Karpas-422 (cell line): ENCODE measurements around the gene CHMP1A. TPM values are rescaled to one million over a fixed set of nuclear protein-coding genes. Genes with fewer than 3 reads are reported as not detected.
A peak's percentile ranks its signal among the peaks of the same experiment; 100 is the strongest.
"Not testable (repeated sequence)": the region's sequence is repeated elsewhere in the genome, so short reads cannot be mapped to it uniquely, and the experiment has no call there.

Experiments used
- DNase-seq: peaks from one replicate; pipeline ENCODE4 v3.0.0-alpha.2; 2015
- H2AFZ ChIP-seq: fragments of 200-600 bp; sonication (generic); 2 replicates; pipeline ENCODE4 v1.6.1; 2014; ENCODE audit warnings: antibody characterized with exemption, low read length, mixed read lengths
- H3K27ac ChIP-seq: fragments of 200-600 bp; sonication (generic); 2 replicates; pipeline ENCODE4 v1.5.1; 2014; ENCODE audit warnings: mild to moderate bottlenecking, low read length, moderate library complexity
- H3K27me3 ChIP-seq: fragments of 200-600 bp; sonication (generic); 2 replicates; pipeline ENCODE4 v1.6.1; 2014; ENCODE audit warnings: low read length, mixed read lengths
- H3K36me3 ChIP-seq: fragments of 200-600 bp; sonication (generic); 2 replicates; pipeline ENCODE4 v1.6.1; 2014; ENCODE audit warnings: low read length, mixed read lengths; ENCODE audit not compliant: insufficient read depth
- H3K4me1 ChIP-seq: fragments of 200-600 bp; sonication (generic); 2 replicates; pipeline ENCODE4 v1.6.1; 2014; ENCODE audit warnings: mild to moderate bottlenecking, low read length, mixed read lengths
- H3K4me2 ChIP-seq: fragments of 200-600 bp; sonication (generic); 2 replicates; pipeline ENCODE4 v1.6.1; 2014; ENCODE audit warnings: low read length, low read depth, mild to moderate bottlenecking; ENCODE audit not compliant: poor library complexity, severe bottlenecking
- H3K4me3 ChIP-seq: fragments of 200-600 bp; sonication (generic); 2 replicates; pipeline ENCODE4 v1.5.1; 2014; ENCODE audit warnings: mild to moderate bottlenecking, antibody characterized with exemption, low read length, mixed read lengths
- H3K79me2 ChIP-seq: fragments of 200-600 bp; sonication (generic); 2 replicates; pipeline ENCODE4 v1.6.1; 2014; ENCODE audit warnings: mild to moderate bottlenecking, low read length, mixed read lengths
- H3K9ac ChIP-seq: fragments of 200-600 bp; sonication (generic); 2 replicates; pipeline ENCODE4 v1.6.0; 2014; ENCODE audit warnings: low read length
- H3K9me2 ChIP-seq: fragments of 200-600 bp; sonication (generic), shearing (Covaris generic); replicated peaks from 2 replicates; pipeline ENCODE4 v1.6.0; 2014; ENCODE audit warnings: mild to moderate bottlenecking, low read length, moderate library complexity; ENCODE audit not compliant: insufficient read depth
- H3K9me3 ChIP-seq: fragments of 300-700, 200-600 bp; sonication (generic); 2 replicates; pipeline ENCODE4 v1.6.1; 2014; ENCODE audit warnings: low read length, mixed read lengths
- H4K20me1 ChIP-seq: fragments of 200-600 bp; sonication (generic); 2 replicates; pipeline ENCODE4 v1.6.1; 2014; ENCODE audit warnings: mild to moderate bottlenecking, antibody characterized with exemption, low read length, low read depth; ENCODE audit not compliant: insufficient read depth
- total RNA-seq: library from RNA; depleted of rRNA; stranded (reverse); fragments of >200 nt; shearing (Covaris generic); gene quantifications from 2 replicates; pipeline ENCODE4 v1.2.3, GENCODE V29; 2014; ENCODE audit warnings: low replicate concordance

The CHMP1A gene
- total RNA-seq, 1 experiment from 2014 or later: 35.3 TPM

DNA sequence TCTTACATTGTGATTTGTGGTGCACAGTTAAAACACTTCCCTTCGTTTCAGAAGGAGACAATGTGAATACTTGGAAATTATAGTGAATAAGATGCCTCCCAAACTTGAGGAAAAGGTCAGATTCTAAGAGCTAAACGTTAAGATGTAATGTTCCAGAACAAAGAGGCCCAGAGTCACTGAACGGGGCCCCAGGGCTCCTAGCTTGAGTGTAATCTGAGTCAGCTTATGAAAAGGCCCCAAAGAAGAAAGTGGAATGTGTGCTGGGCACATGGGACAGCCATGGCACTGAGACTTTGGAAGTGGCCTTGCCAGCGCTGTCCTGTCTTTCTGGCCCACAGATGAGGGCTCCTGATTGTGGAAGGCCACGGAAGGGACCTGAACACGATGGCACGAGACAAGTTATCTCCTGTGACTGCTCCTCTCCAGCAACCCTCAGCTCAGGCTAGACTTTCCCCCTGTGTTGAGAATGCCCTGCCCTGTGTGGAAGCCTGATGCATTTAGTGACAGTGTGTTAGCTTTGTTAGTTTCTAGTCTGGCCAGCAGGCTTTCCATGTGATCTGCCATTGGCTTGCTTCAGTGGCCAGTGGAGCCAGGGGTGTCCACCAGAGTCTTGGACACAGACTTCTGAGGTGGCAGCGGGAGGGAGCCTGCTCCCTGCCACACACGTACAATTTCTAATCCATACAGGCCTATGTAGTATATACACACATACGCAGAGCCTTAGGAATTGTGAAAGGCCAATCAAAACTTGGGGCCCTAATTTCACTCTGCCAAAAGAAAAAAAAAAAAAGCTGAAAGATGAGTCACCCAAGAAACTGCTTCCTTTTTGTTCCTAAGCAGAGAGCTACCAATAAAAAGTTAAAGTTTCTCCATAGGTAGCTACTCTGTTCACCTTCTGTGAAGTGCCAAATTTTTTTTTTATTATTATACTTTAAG, 13.3 kb upstream of the CHMP1A start:
- Histone ChIP-seq H4K20me1 (no peaks in the 10 kb centered on the region), H3K4me1 (no peaks in the 10 kb centered on the region), H2AFZ (no peak overlapping the region), H3K27ac (no peak overlapping the region), H3K4me2 (no peak overlapping the region), H3K27me3 (no peaks in the 10 kb centered on the region), H3K9ac (no peak overlapping the region), H3K79me2 (no peaks in the 10 kb centered on the region), H3K36me3 (no peaks in the 10 kb centered on the region; the same call in 1 of the 2 replicates), H3K9me2 (no peaks in the 10 kb centered on the region), H3K4me3 (no peak overlapping the region), H3K9me3 (no peaks in the 10 kb centered on the region)
- no peak for DNase-seq

DNA sequence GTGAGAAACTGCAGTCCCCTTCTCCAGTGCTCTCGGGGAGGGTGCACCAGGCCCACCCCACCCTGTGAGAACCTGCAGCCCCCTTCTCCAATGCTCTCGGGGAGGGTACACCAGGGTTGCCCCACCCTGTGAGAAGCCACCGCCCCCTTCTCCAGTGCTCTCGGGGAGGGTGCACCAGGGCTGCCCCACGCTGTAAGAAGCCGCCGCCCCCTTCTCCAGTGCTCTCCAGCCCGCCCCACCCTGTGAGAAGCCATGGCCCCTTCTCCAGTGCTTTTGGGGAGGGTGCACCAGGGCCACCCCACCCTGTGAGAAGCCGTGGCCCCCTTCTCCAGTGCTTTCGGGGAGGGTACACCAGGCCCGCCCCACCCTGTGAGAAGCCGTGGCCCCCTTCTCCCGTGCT, 12.2 kb upstream of the CHMP1A start:
- Histone ChIP-seq H3K27ac (no peak overlapping the region), H3K36me3 (no peaks in the 10 kb centered on the region; the same call in 1 of the 2 replicates), H3K9me3 (no peaks in the 10 kb centered on the region), H3K4me3 (no peak overlapping the region), H3K9ac (no peak overlapping the region), H3K27me3 (no peaks in the 10 kb centered on the region), H3K9me2 (no peaks in the 10 kb centered on the region), H3K4me1 (no peaks in the 10 kb centered on the region), H3K4me2 (no peak overlapping the region), H3K79me2 (no peaks in the 10 kb centered on the region), H2AFZ (no peak overlapping the region), H4K20me1 (no peaks in the 10 kb centered on the region)
- no peak for DNase-seq

DNA sequence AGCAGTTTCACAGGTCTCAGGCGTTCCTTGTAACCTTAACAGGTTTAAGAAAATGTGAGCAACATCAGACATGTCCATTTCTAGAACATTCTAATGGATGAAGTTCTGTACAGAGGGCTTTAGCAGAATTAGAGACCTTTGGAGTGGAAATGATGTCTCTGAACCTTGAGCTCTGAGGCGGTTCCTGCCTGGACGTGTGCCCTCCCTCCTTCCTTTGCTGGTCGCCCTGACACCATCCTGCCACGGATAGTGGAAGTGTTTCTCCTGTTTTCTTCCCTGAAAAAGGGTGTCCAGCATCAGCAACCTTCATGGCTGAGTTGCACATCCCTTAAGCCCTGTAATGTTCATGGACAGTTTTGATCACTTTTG, 11.3 kb upstream of the CHMP1A start:
- Histone ChIP-seq H3K9me3 (no peaks in the 10 kb centered on the region), H3K9ac (no peak overlapping the region), H3K36me3 (no peaks in the 10 kb centered on the region; the same call in 1 of the 2 replicates), H3K27ac (no peak overlapping the region), H3K4me2 (no peak overlapping the region), H2AFZ (no peak overlapping the region), H3K27me3 (no peaks in the 10 kb centered on the region), H3K79me2 (no peaks in the 10 kb centered on the region), H3K9me2 (no peaks in the 10 kb centered on the region), H3K4me3 (no peak overlapping the region), H4K20me1 (no peaks in the 10 kb centered on the region), H3K4me1 (no peaks in the 10 kb centered on the region)
- no peak for DNase-seq

DNA sequence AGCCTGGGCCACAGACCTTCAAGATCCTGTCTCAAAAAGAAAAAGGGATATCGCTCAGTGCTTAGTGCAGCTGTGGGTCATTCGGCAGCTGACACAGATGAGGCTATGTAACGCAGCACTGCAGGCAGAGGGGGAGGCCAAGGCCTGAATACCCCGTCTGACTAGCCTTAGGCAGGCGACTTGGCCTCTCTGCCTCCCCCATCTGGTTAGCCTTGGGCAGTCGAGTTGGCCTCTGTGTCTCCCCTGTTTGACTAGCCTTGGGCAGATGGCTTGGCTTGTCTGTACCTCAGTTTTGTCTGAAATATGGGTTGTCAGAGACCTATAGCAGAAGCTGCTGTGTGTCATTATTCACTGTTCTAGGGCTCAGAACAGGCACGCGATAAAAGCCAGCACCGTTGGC, 10.1 kb upstream of the CHMP1A start:
- no peak overlapping the region for H3K4me3 ChIP-seq
- H3K36me3 ChIP-seq: no peaks in the 10 kb centered on the region
- H3K79me2 ChIP-seq: no peaks in the 10 kb centered on the region
- H2AFZ ChIP-seq: no peak overlapping the region
- H3K9ac ChIP-seq: no peak overlapping the region
- H3K9me3 ChIP-seq: no peaks in the 10 kb centered on the region
- H3K9me2 ChIP-seq: no peaks in the 10 kb centered on the region
- DNase-seq: no peak
- no peak overlapping the region for H3K27ac ChIP-seq
- no peaks in the 10 kb centered on the region for H4K20me1 ChIP-seq
- H3K27me3 ChIP-seq: no peaks in the 10 kb centered on the region
- no peaks in the 10 kb centered on the region for H3K4me1 ChIP-seq
- H3K4me2 ChIP-seq: no peak overlapping the region

DNA sequence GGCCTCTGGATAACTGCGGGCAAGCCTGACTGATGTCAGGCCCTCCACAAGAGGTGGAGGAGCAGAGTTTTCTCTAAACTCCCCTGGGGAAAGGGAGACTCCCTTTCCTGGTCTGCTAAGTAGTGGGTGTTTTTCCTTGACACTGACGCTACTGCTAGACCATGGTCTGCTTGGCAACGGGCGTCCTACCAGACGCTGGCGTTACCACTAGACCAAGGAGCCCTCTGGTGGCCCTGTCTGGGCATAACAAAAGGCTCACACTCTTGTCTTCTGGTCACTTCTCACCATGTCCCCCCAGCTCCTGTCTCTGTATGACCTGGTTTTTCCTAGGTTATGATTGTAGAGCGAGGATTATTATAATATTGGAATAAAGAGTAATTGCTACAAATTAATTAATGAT, 9.5 kb upstream of the CHMP1A start:
- peak; percentile 75 for DNase-seq
- not testable (repeated sequence) for H3K9me2 ChIP-seq, H3K36me3 ChIP-seq, H3K4me2 ChIP-seq, H3K9ac ChIP-seq, H3K27ac ChIP-seq, H3K9me3 ChIP-seq, H3K4me3 ChIP-seq, H2AFZ ChIP-seq, H3K79me2 ChIP-seq, H3K4me1 ChIP-seq, H3K27me3 ChIP-seq, H4K20me1 ChIP-seq

DNA sequence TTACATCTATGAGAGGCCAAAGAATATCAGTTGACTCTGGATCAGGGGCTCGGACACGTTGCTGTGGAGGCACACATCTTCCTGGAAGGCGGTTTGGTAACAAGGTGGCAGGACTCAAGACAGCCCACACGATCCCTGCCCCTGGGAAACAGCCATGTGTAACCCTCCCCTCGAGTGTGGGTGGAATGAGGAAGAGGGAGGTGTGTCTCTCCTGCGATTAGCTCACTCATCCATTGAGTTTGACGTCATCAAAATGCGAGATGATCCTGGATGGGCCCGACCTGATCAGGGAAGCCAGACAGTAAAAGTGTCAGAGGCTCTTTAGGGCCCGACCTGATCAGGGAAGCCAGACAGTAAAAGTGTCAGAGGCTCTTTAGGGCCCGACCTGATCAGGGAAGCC, 6.7 kb upstream of the CHMP1A start:
- not testable (repeated sequence) for H3K27ac ChIP-seq, DNase-seq, H2AFZ ChIP-seq, H3K4me2 ChIP-seq, H3K9ac ChIP-seq, H3K27me3 ChIP-seq, H3K4me3 ChIP-seq, H3K9me3 ChIP-seq, H3K9me2 ChIP-seq, H3K4me1 ChIP-seq, H4K20me1 ChIP-seq
- peaks cover 15% of the 10 kb centered on the region for H3K79me2 ChIP-seq
- H3K36me3 ChIP-seq: peaks cover 17% of the 10 kb centered on the region

DNA sequence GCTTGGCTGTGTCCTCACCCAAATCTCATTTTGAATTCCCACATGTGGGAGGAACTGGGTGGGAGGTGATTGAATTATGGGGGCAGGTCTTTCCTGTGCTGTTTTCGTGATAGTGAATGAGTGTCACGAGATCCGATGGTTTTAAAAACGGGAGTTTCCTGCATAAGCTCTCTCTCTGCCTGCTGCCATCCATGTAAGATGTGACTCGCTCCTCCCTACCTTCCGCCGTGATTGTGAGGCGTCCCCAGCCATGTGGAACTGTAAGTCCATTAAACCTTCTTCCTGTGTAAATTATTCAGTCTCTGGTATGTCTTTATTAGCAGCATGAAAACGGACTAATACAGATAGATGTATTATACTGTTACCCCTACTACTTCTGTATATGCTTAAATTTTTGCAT, 3.7 kb upstream of the CHMP1A start:
- Histone ChIP-seq H2AFZ (no peak overlapping the region), H3K4me2 (no peak overlapping the region), H3K4me3 (no peak overlapping the region), H3K4me1 (peaks cover 15% of the 10 kb centered on the region), H3K9me3 (no peaks in the 10 kb centered on the region), H3K9ac (no peak overlapping the region), H4K20me1 (peaks cover 8% of the 10 kb centered on the region; the same call in 1 of the 2 replicates), H3K27ac (no peak overlapping the region), H3K79me2 (peaks cover 41% of the 10 kb centered on the region), H3K9me2 (no peaks in the 10 kb centered on the region), H3K27me3 (no peaks in the 10 kb centered on the region), H3K36me3 (peaks cover 17% of the 10 kb centered on the region)
- no peak for DNase-seq

DNA sequence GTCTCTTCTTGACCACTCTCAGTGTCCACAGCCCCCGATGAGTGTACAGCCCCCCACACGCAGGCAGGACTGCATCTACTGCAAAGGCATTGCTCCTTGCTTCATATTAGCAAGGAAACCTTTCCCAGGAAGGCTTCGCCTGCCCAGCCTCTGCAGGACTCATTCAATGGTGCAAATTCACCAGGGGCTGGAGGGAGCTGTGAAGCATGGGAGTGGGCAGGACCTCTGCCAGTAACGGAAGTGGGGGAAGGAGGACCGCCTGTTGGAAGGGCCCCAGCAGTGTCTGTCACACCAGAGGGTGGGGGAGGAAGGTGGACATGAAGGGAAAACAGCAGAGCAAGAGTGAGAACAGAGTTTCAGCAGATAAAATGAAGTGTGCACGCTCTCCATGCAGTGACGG, 2.6 kb upstream of the CHMP1A start:
- no peak overlapping the region for H3K27ac ChIP-seq
- DNase-seq: no peak
- peaks cover 17% of the 10 kb centered on the region for H3K36me3 ChIP-seq
- H3K4me1 ChIP-seq: peaks cover 16% of the 10 kb centered on the region
- H2AFZ ChIP-seq: no peak overlapping the region
- H3K27me3 ChIP-seq: no peaks in the 10 kb centered on the region
- no peaks in the 10 kb centered on the region for H3K9me3 ChIP-seq
- no peak overlapping the region for H3K4me2 ChIP-seq
- peaks cover 52% of the 10 kb centered on the region for H3K79me2 ChIP-seq
- no peaks in the 10 kb centered on the region for H3K9me2 ChIP-seq
- H4K20me1 ChIP-seq: peaks cover 8% of the 10 kb centered on the region; the same call in 1 of the 2 replicates
- H3K9ac ChIP-seq: no peak overlapping the region
- H3K4me3 ChIP-seq: no peak overlapping the region
